MM.1S (cell line): Measurements from ENCODE around the gene PLK2.
A peak's percentile ranks its signal among the peaks of the same experiment; 100 is the strongest.

Source experiments
- DNase-seq: peaks from one replicate; pipeline ENCODE4 v3.0.0-alpha.2; 2015
- H2AFZ ChIP-seq: fragments of 300-600 bp; sonication (generic); 2 replicates; pipeline ENCODE4 v1.6.0; 2016; ENCODE audit warnings: antibody characterized with exemption, low read length
- H3F3A ChIP-seq: fragments of 300-600 bp; sonication (generic); 2 replicates; pipeline ENCODE4 v1.6.1; 2016; ENCODE audit warnings: mild to moderate bottlenecking, antibody characterized with exemption, low read length, moderate library complexity, mixed read lengths; ENCODE audit not compliant: insufficient read depth
- H3K27ac ChIP-seq: fragments of 300-600 bp; sonication (generic); 2 replicates; pipeline ENCODE4 v1.5.1; 2016; ENCODE audit warnings: mild to moderate bottlenecking, low read length
- H3K27me3 ChIP-seq: fragments of 300-600 bp; sonication (generic); replicated peaks from 2 replicates; pipeline ENCODE4 v1.6.0; 2016; ENCODE audit warnings: low read length; ENCODE audit not compliant: insufficient read depth
- H3K36me3 ChIP-seq: fragments of 300-600 bp; sonication (generic); replicated peaks from 2 replicates; pipeline ENCODE4 v1.6.1; 2016; ENCODE audit warnings: mild to moderate bottlenecking, low read length, mixed read lengths; ENCODE audit not compliant: insufficient read depth
- H3K4me1 ChIP-seq: fragments of 300-600 bp; sonication (generic); 2 replicates; pipeline ENCODE4 v1.6.1; 2016; ENCODE audit warnings: low read length, mixed read lengths
- H3K4me2 ChIP-seq: fragments of 300-600 bp; sonication (generic); 2 replicates; pipeline ENCODE4 v1.6.0; 2016; ENCODE audit warnings: low read depth, low read length
- H3K4me3 ChIP-seq: fragments of 300-600 bp; sonication (generic); 2 replicates; pipeline ENCODE4 v1.5.1; 2016; ENCODE audit warnings: low read length, mixed read lengths
- H3K79me2 ChIP-seq: fragments of 300-600 bp; sonication (generic); 2 replicates; pipeline ENCODE4 v1.6.1; 2016; ENCODE audit warnings: mixed run types, low read length, mixed read lengths
- H3K9ac ChIP-seq: fragments of 300-600 bp; sonication (generic); 2 replicates; pipeline ENCODE4 v1.6.1; 2016; ENCODE audit warnings: low read length, mixed read lengths
- H3K9me2 ChIP-seq: fragments of 300-600 bp; sonication (generic); replicated peaks from 2 replicates; pipeline ENCODE4 v1.6.1; 2016; ENCODE audit warnings: mild to moderate bottlenecking, low read length, mixed read lengths; ENCODE audit not compliant: insufficient read depth
- H3K9me3 ChIP-seq: fragments of 300-600 bp; sonication (generic); replicated peaks from 2 replicates; pipeline ENCODE4 v1.6.1; 2016; ENCODE audit warnings: mild to moderate bottlenecking, low read length, mixed read lengths; ENCODE audit not compliant: insufficient read depth
- H4K20me1 ChIP-seq: fragments of 300-600 bp; sonication (generic); 2 replicates; pipeline ENCODE4 v1.6.1; 2016; ENCODE audit warnings: mild to moderate bottlenecking, low read length, moderate library complexity, mixed read lengths; ENCODE audit not compliant: insufficient read depth
- EZH2 ChIP-seq: fragments of 300-600 bp; sonication (generic); optimal IDR thresholded peaks from 2 replicates; pipeline ENCODE3; 2017; ENCODE audit warnings: low read depth, mild to moderate bottlenecking, antibody characterized with exemption, low read length, mixed read lengths
- EZH2phosphoT487 ChIP-seq: fragments of 300-600 bp; sonication (generic); IDR thresholded peaks from 2 replicates; pipeline ENCODE4 v1.6.1; 2018; ENCODE audit warnings: antibody characterized with exemption, low read length
- TF ChIP-seq, protein P1 (sequence below): fragments of 300-600 bp; sonication (generic); IDR thresholded peaks from 2 replicates; pipeline ENCODE4 v1.5.1; 2016; ENCODE audit warnings: antibody characterized with exemption, low read length, mixed read lengths

Gene PLK2

DNA sequence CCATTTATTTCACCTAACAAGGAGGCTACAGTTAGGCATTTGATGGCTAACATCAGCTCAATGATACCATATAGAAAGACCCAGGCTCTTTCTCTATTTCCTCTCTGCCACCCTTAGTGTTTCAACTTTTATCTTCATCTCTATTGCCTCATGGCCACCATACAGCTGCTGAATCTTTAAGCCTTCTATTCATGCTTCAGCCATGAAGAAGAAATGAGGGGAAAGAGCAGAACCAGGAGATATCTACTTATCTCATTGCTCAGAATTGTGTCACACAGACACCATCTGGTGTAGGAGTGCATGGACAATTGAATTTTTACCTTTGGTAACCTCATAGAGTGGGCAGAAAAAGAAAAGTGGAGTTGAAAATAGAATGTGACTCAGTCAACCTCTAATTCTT is 38.0 kb upstream of the PLK2 start:
- Histone ChIP-seq H3K9ac (no peak overlapping the region), H3K79me2 (no peaks in the 10 kb centered on the region), H2AFZ (no peak overlapping the region), H3K9me2 (no peaks in the 10 kb centered on the region), H4K20me1 (no peaks in the 10 kb centered on the region), H3F3A (no peaks in the 10 kb centered on the region), H3K4me1 (no peaks in the 10 kb centered on the region), H3K36me3 (no peaks in the 10 kb centered on the region), H3K4me2 (no peak overlapping the region), H3K9me3 (no peaks in the 10 kb centered on the region), H3K27ac (no peak overlapping the region), H3K4me3 (no peak overlapping the region), H3K27me3 (no peaks in the 10 kb centered on the region)
- no peak for TF ChIP-seq EZH2
- no peak for TF ChIP-seq EZH2phosphoT487
- TF ChIP-seq, protein P1, sequence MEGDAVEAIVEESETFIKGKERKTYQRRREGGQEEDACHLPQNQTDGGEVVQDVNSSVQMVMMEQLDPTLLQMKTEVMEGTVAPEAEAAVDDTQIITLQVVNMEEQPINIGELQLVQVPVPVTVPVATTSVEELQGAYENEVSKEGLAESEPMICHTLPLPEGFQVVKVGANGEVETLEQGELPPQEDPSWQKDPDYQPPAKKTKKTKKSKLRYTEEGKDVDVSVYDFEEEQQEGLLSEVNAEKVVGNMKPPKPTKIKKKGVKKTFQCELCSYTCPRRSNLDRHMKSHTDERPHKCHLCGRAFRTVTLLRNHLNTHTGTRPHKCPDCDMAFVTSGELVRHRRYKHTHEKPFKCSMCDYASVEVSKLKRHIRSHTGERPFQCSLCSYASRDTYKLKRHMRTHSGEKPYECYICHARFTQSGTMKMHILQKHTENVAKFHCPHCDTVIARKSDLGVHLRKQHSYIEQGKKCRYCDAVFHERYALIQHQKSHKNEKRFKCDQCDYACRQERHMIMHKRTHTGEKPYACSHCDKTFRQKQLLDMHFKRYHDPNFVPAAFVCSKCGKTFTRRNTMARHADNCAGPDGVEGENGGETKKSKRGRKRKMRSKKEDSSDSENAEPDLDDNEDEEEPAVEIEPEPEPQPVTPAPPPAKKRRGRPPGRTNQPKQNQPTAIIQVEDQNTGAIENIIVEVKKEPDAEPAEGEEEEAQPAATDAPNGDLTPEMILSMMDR = no peak
- DNase-seq = no peak

DNA sequence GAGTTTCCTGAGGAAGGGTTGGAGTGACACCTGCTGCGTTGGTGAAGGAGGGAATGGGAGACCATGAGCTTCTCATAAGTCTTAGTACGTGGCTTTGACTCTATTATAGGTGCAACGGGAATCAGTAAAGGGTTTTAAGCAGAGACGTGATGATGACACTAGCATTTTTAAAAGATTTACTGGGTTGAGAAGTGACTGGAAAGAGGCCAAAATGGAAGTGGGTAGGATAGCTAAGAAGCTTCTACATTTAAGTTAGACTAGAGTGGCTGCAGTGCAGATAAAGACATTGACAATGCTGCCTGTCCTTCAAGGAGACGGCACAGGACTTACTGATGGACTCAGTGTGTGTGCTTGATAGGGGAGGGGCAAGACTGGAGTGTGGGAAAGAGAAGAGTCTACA is 37.5 kb upstream of the PLK2 start:
- no peak overlapping the region for H3K9ac ChIP-seq
- no peak for DNase-seq
- H3K79me2 ChIP-seq = no peaks in the 10 kb centered on the region
- H3K27me3 ChIP-seq = no peaks in the 10 kb centered on the region
- H3K27ac ChIP-seq = no peak overlapping the region
- H2AFZ ChIP-seq = no peak overlapping the region
- H3K4me3 ChIP-seq = no peak overlapping the region
- no peaks in the 10 kb centered on the region for H4K20me1 ChIP-seq
- TF ChIP-seq EZH2phosphoT487 (no peak), EZH2 (no peak)
- TF ChIP-seq, protein P1 = no peak
- no peak overlapping the region for H3K4me2 ChIP-seq
- no peaks in the 10 kb centered on the region for H3K4me1 ChIP-seq
- H3K9me2 ChIP-seq = no peaks in the 10 kb centered on the region
- no peaks in the 10 kb centered on the region for H3K9me3 ChIP-seq
- H3F3A ChIP-seq = no peaks in the 10 kb centered on the region
- H3K36me3 ChIP-seq = no peaks in the 10 kb centered on the region

DNA sequence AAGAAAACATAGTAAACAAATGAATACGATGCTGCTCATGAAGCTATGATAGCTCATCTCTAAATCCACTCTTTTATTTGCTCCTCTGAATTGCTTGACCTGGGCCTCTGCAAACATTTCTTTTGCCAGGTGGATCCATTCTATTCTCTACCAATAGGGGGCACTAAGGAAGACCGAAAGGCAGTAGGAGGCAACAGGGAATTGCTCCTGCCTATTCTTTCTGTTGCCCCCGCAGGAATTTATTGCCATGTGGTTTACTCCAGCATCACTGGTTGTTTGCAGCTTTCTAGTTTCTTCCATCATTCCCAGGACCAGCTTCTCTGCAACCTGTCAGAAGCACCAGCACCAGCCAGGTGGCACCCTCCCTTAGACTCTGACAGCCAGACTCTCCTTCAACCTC is 36.6 kb upstream of the PLK2 start:
- Histone ChIP-seq H3K79me2 (no peaks in the 10 kb centered on the region), H2AFZ (no peak overlapping the region), H3K9me3 (no peaks in the 10 kb centered on the region), H3K4me1 (no peaks in the 10 kb centered on the region), H3K4me3 (no peak overlapping the region), H3K27ac (no peak overlapping the region), H3K9me2 (no peaks in the 10 kb centered on the region), H3K4me2 (no peak overlapping the region), H4K20me1 (no peaks in the 10 kb centered on the region), H3K27me3 (no peaks in the 10 kb centered on the region), H3K9ac (no peak overlapping the region), H3K36me3 (no peaks in the 10 kb centered on the region), H3F3A (no peaks in the 10 kb centered on the region)
- no peak for DNase-seq
- no peak for TF ChIP-seq EZH2phosphoT487
- TF ChIP-seq, protein P1 = peak; percentile 42
